Measurements from ENCODE around the gene KNDC1.
"Not testable (repeated sequence)": the region's sequence is repeated elsewhere in the genome, so short reads cannot be mapped to it uniquely, and the experiment has no call there.

KNDC1 gene

DNA sequence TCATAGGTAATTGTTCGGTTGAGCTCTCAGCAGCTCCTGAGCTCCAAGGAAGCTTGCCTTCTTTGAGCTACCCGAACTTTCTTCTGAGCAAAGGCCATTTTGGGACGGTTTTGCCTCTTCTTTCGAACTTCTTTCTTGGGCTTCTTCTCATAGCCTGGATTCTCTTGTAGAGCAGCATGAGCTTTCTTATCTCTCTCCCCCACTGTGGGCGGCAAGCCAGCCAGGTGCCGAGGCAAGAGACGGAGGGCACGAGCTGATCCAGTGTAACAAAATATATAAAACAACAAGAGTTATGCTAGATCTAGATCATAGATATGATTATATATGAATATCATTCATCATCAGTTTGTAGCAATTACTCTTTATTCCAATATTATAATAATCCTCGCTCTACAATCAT is 16.5 kb upstream of the KNDC1 start:
- TF ChIP-seq, protein P1, sequence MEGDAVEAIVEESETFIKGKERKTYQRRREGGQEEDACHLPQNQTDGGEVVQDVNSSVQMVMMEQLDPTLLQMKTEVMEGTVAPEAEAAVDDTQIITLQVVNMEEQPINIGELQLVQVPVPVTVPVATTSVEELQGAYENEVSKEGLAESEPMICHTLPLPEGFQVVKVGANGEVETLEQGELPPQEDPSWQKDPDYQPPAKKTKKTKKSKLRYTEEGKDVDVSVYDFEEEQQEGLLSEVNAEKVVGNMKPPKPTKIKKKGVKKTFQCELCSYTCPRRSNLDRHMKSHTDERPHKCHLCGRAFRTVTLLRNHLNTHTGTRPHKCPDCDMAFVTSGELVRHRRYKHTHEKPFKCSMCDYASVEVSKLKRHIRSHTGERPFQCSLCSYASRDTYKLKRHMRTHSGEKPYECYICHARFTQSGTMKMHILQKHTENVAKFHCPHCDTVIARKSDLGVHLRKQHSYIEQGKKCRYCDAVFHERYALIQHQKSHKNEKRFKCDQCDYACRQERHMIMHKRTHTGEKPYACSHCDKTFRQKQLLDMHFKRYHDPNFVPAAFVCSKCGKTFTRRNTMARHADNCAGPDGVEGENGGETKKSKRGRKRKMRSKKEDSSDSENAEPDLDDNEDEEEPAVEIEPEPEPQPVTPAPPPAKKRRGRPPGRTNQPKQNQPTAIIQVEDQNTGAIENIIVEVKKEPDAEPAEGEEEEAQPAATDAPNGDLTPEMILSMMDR (IDR thresholded peaks at IDR 0.05; ENCODE audit: borderline replicate concordance, insufficient read depth, low read depth, low read length) = no peak
- H3K4me3 ChIP-seq (ENCODE audit: low read depth, low read length) = no peak overlapping the region

DNA sequence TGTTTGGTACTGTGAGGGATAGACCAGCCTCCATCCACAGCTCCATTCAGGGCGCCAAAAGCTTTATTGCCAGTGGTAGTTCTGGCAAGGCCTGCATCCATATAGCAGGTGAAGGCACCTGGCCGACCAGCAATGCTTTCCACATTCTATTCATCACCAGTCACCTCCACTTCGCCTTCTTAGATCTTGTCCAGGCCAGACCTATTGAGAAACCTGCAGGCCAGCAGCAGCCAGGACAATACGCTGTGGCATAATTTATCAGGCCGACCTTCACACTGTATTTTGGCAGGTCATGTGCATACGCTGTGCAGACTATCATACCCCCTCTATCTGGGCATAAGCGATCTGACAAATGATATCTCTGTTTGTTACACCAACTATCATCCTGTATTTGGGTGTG is 15.2 kb upstream of the KNDC1 start:
- H3K4me3 ChIP-seq (ENCODE audit: low read depth, low read length) = no peak overlapping the region
- TF ChIP-seq, protein P1 (IDR thresholded peaks at IDR 0.05; ENCODE audit: borderline replicate concordance, insufficient read depth, low read depth, low read length) = no peak

DNA sequence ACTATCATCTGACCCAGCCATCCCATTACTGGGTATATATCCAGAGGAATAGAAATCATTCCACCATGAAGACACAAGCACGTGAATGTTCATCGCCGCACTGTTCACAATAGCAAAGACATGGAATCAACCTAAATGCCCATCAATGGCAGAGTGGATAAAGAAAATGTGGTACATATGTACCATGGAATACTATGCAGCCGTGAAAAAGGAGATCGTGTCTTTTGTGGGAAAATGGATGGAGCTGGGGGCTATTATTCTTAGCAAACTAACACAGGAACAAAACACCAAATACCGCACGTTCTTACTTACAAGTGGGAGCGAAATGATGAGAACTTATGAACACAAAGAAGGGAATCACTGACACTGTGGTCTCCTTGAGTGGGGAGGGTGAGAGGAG is 9.8 kb upstream of the KNDC1 start:
- no peak overlapping the region for H3K4me3 ChIP-seq (ENCODE audit: low read depth, low read length)
- TF ChIP-seq, protein P1 (IDR thresholded peaks at IDR 0.05; ENCODE audit: borderline replicate concordance, insufficient read depth, low read depth, low read length) = no peak

DNA sequence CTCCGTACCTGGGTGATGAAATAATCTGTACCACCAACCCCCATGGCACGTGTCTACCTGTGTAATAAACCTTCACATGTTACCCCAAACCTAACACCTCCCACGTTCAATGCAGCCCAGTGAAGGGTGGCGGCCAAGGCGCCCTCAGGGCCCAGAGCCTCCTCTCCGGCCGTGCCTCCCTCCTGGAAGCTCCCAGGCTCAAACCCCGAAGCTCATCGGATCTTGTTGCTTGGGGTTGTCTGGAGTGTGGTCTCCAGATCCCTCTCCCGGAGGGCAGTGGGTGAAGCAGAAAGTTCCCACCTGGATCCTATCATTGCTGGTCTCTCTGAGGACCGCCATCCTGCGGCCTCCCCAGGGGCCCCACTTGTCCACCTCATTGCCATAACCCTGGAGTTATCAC is 9.4 kb upstream of the KNDC1 start:
- TF ChIP-seq, protein P1 (IDR thresholded peaks at IDR 0.05; ENCODE audit: borderline replicate concordance, insufficient read depth, low read depth, low read length) = no peak
- H3K4me3 ChIP-seq (ENCODE audit: low read depth, low read length) = no peak overlapping the region

DNA sequence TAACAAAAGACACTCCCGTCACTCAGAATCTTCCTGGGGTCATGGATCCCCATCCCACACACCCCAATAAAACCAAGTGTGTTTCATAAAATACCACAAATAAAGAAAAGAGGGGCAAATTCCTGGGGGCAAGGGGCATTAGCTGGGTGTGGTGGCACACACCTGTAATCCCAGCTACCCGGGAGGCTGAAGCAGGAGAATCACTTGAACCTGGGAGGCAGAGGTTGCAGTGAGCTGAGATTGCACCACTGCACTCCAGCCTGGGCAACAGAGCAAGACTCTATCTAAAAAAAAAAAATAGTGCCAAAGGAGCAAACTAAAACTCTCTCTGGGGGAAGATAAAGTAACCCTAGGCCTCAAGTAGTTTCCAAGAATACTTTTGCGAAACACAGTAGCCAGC is 8.9 kb upstream of the KNDC1 start:
- H3K4me3 ChIP-seq (ENCODE audit: low read depth, low read length) = not testable (repeated sequence)

GRCh38 chr10:133151543-133151972 is 8.5 kb upstream of the KNDC1 start:
- TF ChIP-seq, protein P1 (IDR thresholded peaks at IDR 0.05; ENCODE audit: borderline replicate concordance, insufficient read depth, low read depth, low read length) = no peak

GRCh38 chr10:133154411-133154810 is 5.6 kb upstream of the KNDC1 start:
- TF ChIP-seq, protein P1 (IDR thresholded peaks at IDR 0.05; ENCODE audit: borderline replicate concordance, insufficient read depth, low read depth, low read length) = no peak
- H3K4me3 ChIP-seq (ENCODE audit: low read depth, low read length) = no peak overlapping the region

More at GRCh38 chr10:133151543-133151972, 8.5 kb upstream of the KNDC1 start:
- H3K4me3 ChIP-seq (ENCODE audit: low read depth, low read length) = no peak overlapping the region

Measured in GM12875 (cell line).